Uterus (tissue), 4 donors: ENCODE results near the gene RPL10A. TPM values are rescaled to one million over a fixed set of nuclear protein-coding genes. Genes with fewer than 3 reads are reported as not detected.

ENCODE experiments used
- DNase-seq, 2 donors: peaks; one replicate each; pipeline ENCODE4 v3.0.0-alpha.2; 2019 to 2020
- H3K27ac ChIP-seq, 2 donors: fragments of 200-600 bp; sonication (generic); 1 replicate in 1 of 2; 2 replicates in 1 of 2; pipeline ENCODE4 v1.5.1; 2016 to 2018
- H3K27me3 ChIP-seq, 2 donors: fragments of 200-600 bp; sonication (generic); one replicate each; pipeline ENCODE4 v1.5.1; 2018 to 2019; ENCODE audit warnings: control low read depth in 1 of 2
- H3K36me3 ChIP-seq, 2 donors: fragments of 200-600 bp; sonication (generic); one replicate each; pipeline ENCODE4 v1.5.1; 2019; ENCODE audit warnings: control low read depth in 1 of 2
- H3K4me1 ChIP-seq, 2 donors: fragments of 200-600 bp; sonication (generic); one replicate each; pipeline ENCODE4 v1.5.1; 2018 to 2019; ENCODE audit warnings: control low read depth in 1 of 2
- H3K4me3 ChIP-seq, 2 donors: fragments of 200-600 bp; sonication (generic); 1 replicate in 1 of 2; 2 replicates in 1 of 2; pipeline ENCODE4 v1.5.1; 2018 to 2019; ENCODE audit warnings: mild to moderate bottlenecking in 1 of 2
- H3K9me3 ChIP-seq, 2 donors: fragments of 200-600 bp; sonication (generic); one replicate each; pipeline ENCODE4 v1.5.1; 2019; ENCODE audit warnings: control low read depth in 1 of 2
- CTCF ChIP-seq, 4 experiments: fragments of 200-600 bp in 2 of 4; fragments of 450-650 bp in 2 of 4; sonication (generic) in 2 of 4; IDR thresholded peaks; one replicate each; pipeline ENCODE4 v1.5.1; 2016 to 2019; ENCODE audit warnings: antibody characterized with exemption in 4 of 4, mild to moderate bottlenecking in 2 of 4, moderate library complexity in 1 of 4
- POLR2A ChIP-seq, 2 donors: fragments of 450-650 bp; IDR thresholded peaks; one replicate each; pipeline ENCODE4 v1.6.1; 2016; ENCODE audit warnings: antibody characterized with exemption in 2 of 2, mild to moderate bottlenecking in 1 of 2, moderate library complexity in 1 of 2
- intact Hi-C: fragments of 100-400 bp; cut with DNase I; formaldehyde crosslinking; loops from one replicate; pipeline ENCODE4 v1.15.1; 2023; ENCODE audit warnings: low total_unique reads
- total RNA-seq, 4 donors: library from RNA; depleted of rRNA in 3 of 4; stranded (reverse); fragments of >200 nt in 3 of 4; gene quantifications; one replicate each; pipeline versions ENCODE4 v1.1.0 to v1.2.4, GENCODE V29; 2014 to 2023
- donor health status: DM: yes; HTN: yes; CAD: no.

The RPL10A gene
- total RNA-seq, 4 donors from 2014 or later, result 1,557 to 4,762 (median 2,904) TPM

- Histone ChIP-seq H3K9me3 (no peaks in the 10 kb centered on the region), H3K36me3 (no peaks in the 10 kb centered on the region), H3K4me3 (peak overlapping the region; percentile 67 to 71), H3K27ac (peak overlapping the region; percentile 85 to 93), H3K27me3 (no peaks in the 10 kb centered on the region), H3K4me1 (peaks cover 0 to 7% of the 10 kb centered on the region in 2 donors)
- peak in 1 of 2 donors; percentile 53 for DNase-seq
- TF ChIP-seq POLR2A (IDR thresholded peaks at IDR 0.05) (no peak), CTCF (IDR thresholded peaks at IDR 0.05) (no peak)
- intact Hi-C loops, result no loop called here
These were observed 964 bp downstream of the RPL10A start for GRCh38 chr6:35468980-35469750.

GRCh38 chr6:35469751-35470662, 1.8 kb downstream of the RPL10A start:
- peak overlapping the region; percentile 85 to 93 for H3K27ac ChIP-seq
- H3K4me1 ChIP-seq, result peaks cover 0 to 7% of the 10 kb centered on the region in 2 donors
- H3K4me3 ChIP-seq, result peak overlapping the region; percentile 67 to 71
- no peaks in the 10 kb centered on the region for H3K9me3 ChIP-seq
- no peaks in the 10 kb centered on the region for H3K27me3 ChIP-seq
- intact Hi-C loops, result no loop called here
- peak; percentile 52 to 63 for DNase-seq
- TF ChIP-seq CTCF (IDR thresholded peaks at IDR 0.05), result no peak
- TF ChIP-seq POLR2A (IDR thresholded peaks at IDR 0.05), result no peak
- no peaks in the 10 kb centered on the region for H3K36me3 ChIP-seq

- no peaks in the 10 kb centered on the region for H3K36me3 ChIP-seq
- DNase-seq, result no peak
- H3K27ac ChIP-seq, result peak overlapping the region; percentile 85 to 93
- H3K4me3 ChIP-seq, result no peak overlapping the region
- no peaks in the 10 kb centered on the region for H3K9me3 ChIP-seq
- TF ChIP-seq CTCF (IDR thresholded peaks at IDR 0.05) (no peak), POLR2A (IDR thresholded peaks at IDR 0.05) (no peak)
- peaks cover 0 to 7% of the 10 kb centered on the region in 2 donors for H3K4me1 ChIP-seq
- no peaks in the 10 kb centered on the region for H3K27me3 ChIP-seq
- intact Hi-C loops, result no loop called here
These were observed 2.5 kb downstream of the RPL10A start for GRCh38 chr6:35470663-35471120.

- Histone ChIP-seq H3K4me1 (peaks cover 0 to 7% of the 10 kb centered on the region in 2 donors), H3K4me3 (no peak overlapping the region), H3K27ac (peak overlapping the region; percentile 85 to 93), H3K27me3 (no peaks in the 10 kb centered on the region), H3K36me3 (no peaks in the 10 kb centered on the region), H3K9me3 (no peaks in the 10 kb centered on the region)
- DNase-seq, result no peak
- no peak for TF ChIP-seq POLR2A (IDR thresholded peaks at IDR 0.05)
- no peak for TF ChIP-seq CTCF (IDR thresholded peaks at IDR 0.05)
- intact Hi-C loops, result no loop called here
These were observed 3.7 kb downstream of the RPL10A start for GRCh38 chr6:35471836-35472345.
